Activated CD8-positive, alpha-beta memory T cell treated with anti-CD3 and anti-CD28 coated beads for 4 hours (primary cell): ENCODE data around the gene RANBP2.

Experiments
- DNase-seq, 2 donors: peaks; one replicate each; pipeline ENCODE4 v3.0.0-alpha.2; 2020; ENCODE audit warnings: low read depth in 2 of 2

Gene RANBP2

GRCh38 chr2:108835040-108835439 lies 115.8 kb downstream of the RANBP2 start:
- no peak for DNase-seq
